HEK293 (cell line): ENCODE results near the gene TBC1D4.

Experiments
- CTCF ChIA-PET: fragments of 350-600 bp; formaldehyde crosslinking; extraction: SDS; loops from one replicate; lab custom pipeline; 2021; ENCODE audit warnings: antibody characterized with exemption; lab: Yijun Ruan, JAX
- POLR2A ChIA-PET: fragments of 300-600 bp; formaldehyde crosslinking; extraction: SDS; loops from one replicate; lab custom pipeline; 2020; ENCODE audit warnings: antibody characterized with exemption, inconsistent platforms; lab: Yijun Ruan, JAX
- H3K27ac ChIP-seq: fragments of 200-500 bp; sonication (Bioruptor generic); 2 replicates; pipeline ENCODE4 v1.5.1; 2014; ENCODE audit warnings: low read depth, low read length, control low read depth, inconsistent platforms; ENCODE audit errors: extremely low read depth
- H3K36me3 ChIP-seq, 2 experiments: fragments of 200-500 bp in 1 of 2; sonication (Bioruptor generic) in 1 of 2; 1 replicate in 1 of 2; 2 replicates in 1 of 2; pipeline ENCODE4 v1.5.1; 2014 to 2017; ENCODE audit warnings: inconsistent platforms in 2 of 2, low read length in 2 of 2; ENCODE audit not compliant: control insufficient read depth in 2 of 2, insufficient read depth in 1 of 2
- H3K4me1 ChIP-seq: fragments of 200-500 bp; sonication (Bioruptor generic); 2 replicates; pipeline ENCODE4 v1.5.1; 2014; ENCODE audit warnings: mild to moderate bottlenecking, low read length, inconsistent platforms; ENCODE audit not compliant: control insufficient read depth, insufficient read depth
- H3K4me3 ChIP-seq: 2 replicates; pipeline ENCODE4 v1.5.1; 2011; ENCODE audit warnings: low read depth, mild to moderate bottlenecking, control low read depth, low read length, moderate library complexity
- H3K9me3 ChIP-seq: fragments of 200-500 bp; sonication (Bioruptor generic); 2 replicates; pipeline ENCODE4 v1.5.1; 2014; ENCODE audit warnings: low read depth, low read length, inconsistent platforms; ENCODE audit not compliant: control insufficient read depth, insufficient read depth
- HOXC10 ChIP-seq: sonication (generic); formaldehyde crosslinking; IDR thresholded peaks from 2 replicates; pipeline ENCODE4 v1.8.1; 2023; ENCODE audit warnings: mild to moderate bottlenecking, missing genetic modification reagents
- KLF10 ChIP-seq: fragments of 450-650 bp; IDR thresholded peaks from 2 replicates; pipeline ENCODE4 v1.5.1; 2018; ENCODE audit warnings: missing biosample characterization, mild to moderate bottlenecking, missing genetic modification characterization
- KLF7 ChIP-seq: fragments of 450-650 bp; formaldehyde crosslinking; IDR thresholded peaks from 2 replicates; pipeline ENCODE4 v1.5.1; 2016; ENCODE audit warnings: missing biosample characterization, missing genetic modification characterization, borderline replicate concordance
- OSR2 ChIP-seq: fragments of 450-650 bp; formaldehyde crosslinking; IDR thresholded peaks from 2 replicates; pipeline ENCODE4 v1.5.1; 2016; ENCODE audit warnings: missing biosample characterization, missing genetic modification characterization
- PRDM1 ChIP-seq: fragments of 450-650 bp; formaldehyde crosslinking; IDR thresholded peaks from 2 replicates; pipeline ENCODE4; 2016; ENCODE audit warnings: missing biosample characterization, missing genetic modification characterization
- SCRT2 ChIP-seq: fragments of 450-650 bp; formaldehyde crosslinking; IDR thresholded peaks from 2 replicates; pipeline ENCODE4 v1.5.1; 2016; ENCODE audit warnings: missing biosample characterization, missing genetic modification characterization
- ZBTB1 ChIP-seq: fragments of 450-650 bp; formaldehyde crosslinking; IDR thresholded peaks from 2 replicates; pipeline ENCODE4 v1.5.1; 2016; ENCODE audit warnings: missing biosample characterization, missing genetic modification characterization
- ZBTB17 ChIP-seq: fragments of 450-650 bp; formaldehyde crosslinking; IDR thresholded peaks from 2 replicates; pipeline ENCODE4 v1.5.1; 2016; ENCODE audit warnings: missing biosample characterization, missing genetic modification characterization
- ZNF132 ChIP-seq: fragments of 450-650 bp; formaldehyde crosslinking; IDR thresholded peaks from 2 replicates; pipeline ENCODE4 v1.5.1; 2017; ENCODE audit warnings: missing biosample characterization, missing genetic modification characterization, borderline replicate concordance
- ZNF140 ChIP-seq: fragments of 450-650 bp; formaldehyde crosslinking; IDR thresholded peaks from 2 replicates; pipeline ENCODE4 v1.5.1; 2016; ENCODE audit warnings: missing biosample characterization, missing genetic modification characterization
- ZNF202 ChIP-seq: fragments of 450-650 bp; formaldehyde crosslinking; IDR thresholded peaks from 2 replicates; pipeline ENCODE4 v1.5.1; 2016; ENCODE audit warnings: missing biosample characterization, missing genetic modification characterization, borderline replicate concordance
- ZNF391 ChIP-seq: fragments of 450-650 bp; formaldehyde crosslinking; IDR thresholded peaks from 2 replicates; pipeline ENCODE4 v1.5.1; 2016; ENCODE audit warnings: low read depth, missing biosample characterization, missing genetic modification characterization, borderline replicate concordance
- ZNF423 ChIP-seq: fragments of 450-650 bp; formaldehyde crosslinking; IDR thresholded peaks from 2 replicates; pipeline ENCODE4 v1.5.1; 2016; ENCODE audit warnings: missing biosample characterization, missing genetic modification characterization
- ZNF513 ChIP-seq: fragments of 450-650 bp; IDR thresholded peaks from 2 replicates; pipeline ENCODE4 v1.5.1; 2018; ENCODE audit warnings: missing biosample characterization, missing genetic modification characterization
- ZNF521 ChIP-seq: fragments of 450-650 bp; formaldehyde crosslinking; IDR thresholded peaks from 2 replicates; pipeline ENCODE4 v1.5.1; 2017; ENCODE audit warnings: missing biosample characterization, mild to moderate bottlenecking, missing genetic modification characterization
- ZNF704 ChIP-seq: fragments of 450-650 bp; formaldehyde crosslinking; IDR thresholded peaks from 2 replicates; pipeline ENCODE4 v1.5.1; 2016; ENCODE audit warnings: missing biosample characterization, missing genetic modification characterization
- ZNF785 ChIP-seq: fragments of 450-650 bp; formaldehyde crosslinking; IDR thresholded peaks from 2 replicates; pipeline ENCODE4 v1.5.1; 2016; ENCODE audit warnings: missing biosample characterization, missing genetic modification characterization
- ZNF843 ChIP-seq: fragments of 450-650 bp; formaldehyde crosslinking; IDR thresholded peaks from 2 replicates; pipeline ENCODE4 v1.5.1; 2016; ENCODE audit warnings: missing biosample characterization, missing genetic modification characterization

Gene TBC1D4

GRCh38 chr13:75395066-75395465 is 86.9 kb downstream of the TBC1D4 start:
- no peak overlapping the region for H3K4me3 ChIP-seq
- no peaks in the 10 kb centered on the region for H3K9me3 ChIP-seq
- no peaks in the 10 kb centered on the region for H3K4me1 ChIP-seq
- CTCF ChIA-PET: no interaction called here
- TF ChIP-seq ZNF513: no peak
- TF ChIP-seq ZNF140 (tag by site-specific recombination): no peak
- TF ChIP-seq KLF10 (tag by site-specific recombination): no peak
- TF ChIP-seq ZNF521 (tag by site-specific recombination): no peak
- no peak overlapping the region for H3K27ac ChIP-seq
- no peaks in the 10 kb centered on the region for H3K36me3 ChIP-seq
- POLR2A ChIA-PET: no interaction called here

- Histone ChIP-seq H3K27ac (no peak overlapping the region), H3K4me1 (no peaks in the 10 kb centered on the region), H3K36me3 (no peaks in the 10 kb centered on the region), H3K9me3 (no peaks in the 10 kb centered on the region), H3K4me3 (no peak overlapping the region)
- ChIA-PET POLR2A (no interaction called here), CTCF (interaction anchor here (0.6 kb wide), 1 partner anchor 12 kb away, joined by 3 read pairs; no protein-coding TSS in a partner anchor)
- TF ChIP-seq KLF7 (tag by site-specific recombination) (no peak), HOXC10 (no peak), ZNF391 (tag by site-specific recombination) (no peak), ZNF843 (tag by site-specific recombination) (no peak)
These were observed 88.0 kb downstream of the TBC1D4 start for GRCh38 chr13:75393839-75394520.

GRCh38 chr13:75391432-75392100 is 90.4 kb downstream of the TBC1D4 start:
- no peak overlapping the region for H3K27ac ChIP-seq
- no peaks in the 10 kb centered on the region for H3K4me1 ChIP-seq
- ChIA-PET POLR2A (no interaction called here), CTCF (interaction anchor here (1.2 kb wide), 1 partner anchor 54 kb away, joined by 4 read pairs; no protein-coding TSS in a partner anchor)
- no peaks in the 10 kb centered on the region for H3K9me3 ChIP-seq
- TF ChIP-seq ZNF704 (tag by site-specific recombination) (no peak), ZBTB17 (tag by site-specific recombination) (peak; percentile 43), ZNF521 (tag by site-specific recombination) (no peak), ZNF423 (no peak), ZNF132 (no peak), ZNF202 (tag by site-specific recombination) (no peak), OSR2 (tag by site-specific recombination) (no peak), ZBTB1 (no peak), ZNF785 (tag by site-specific recombination) (no peak), PRDM1 (tag by site-specific recombination) (peak; percentile 79), SCRT2 (tag by site-specific recombination) (peak; percentile 70)
- no peaks in the 10 kb centered on the region for H3K36me3 ChIP-seq
- no peak overlapping the region for H3K4me3 ChIP-seq
